ENCODE data around the gene LIPN.
"Not testable (repeated sequence)": the region's sequence is repeated elsewhere in the genome, so short reads cannot be mapped to it uniquely, and the experiment has no call there.

LIPN gene, protein sequence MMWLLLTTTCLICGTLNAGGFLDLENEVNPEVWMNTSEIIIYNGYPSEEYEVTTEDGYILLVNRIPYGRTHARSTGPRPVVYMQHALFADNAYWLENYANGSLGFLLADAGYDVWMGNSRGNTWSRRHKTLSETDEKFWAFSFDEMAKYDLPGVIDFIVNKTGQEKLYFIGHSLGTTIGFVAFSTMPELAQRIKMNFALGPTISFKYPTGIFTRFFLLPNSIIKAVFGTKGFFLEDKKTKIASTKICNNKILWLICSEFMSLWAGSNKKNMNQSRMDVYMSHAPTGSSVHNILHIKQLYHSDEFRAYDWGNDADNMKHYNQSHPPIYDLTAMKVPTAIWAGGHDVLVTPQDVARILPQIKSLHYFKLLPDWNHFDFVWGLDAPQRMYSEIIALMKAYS

GRCh38 chr10:88759366-88760101 lies at the start of gene LIPN:
TSS of gene LIPN (plus strand) at chr10:88760020. CDS start at chr10:88761406, 1,386 bp downstream.
- DNase-seq (ENCODE audit: low read depth in 3 of 3): no peak

- no peak for DNase-seq (ENCODE audit: low read depth in 3 of 3)
These were observed 44.3 kb upstream of the LIPN start for GRCh38 chr10:88715517-88715916.

GRCh38 chr10:88721392-88721791 lies 38.4 kb upstream of the LIPN start:
- no peak for DNase-seq (ENCODE audit: low read depth in 3 of 3)

DNA sequence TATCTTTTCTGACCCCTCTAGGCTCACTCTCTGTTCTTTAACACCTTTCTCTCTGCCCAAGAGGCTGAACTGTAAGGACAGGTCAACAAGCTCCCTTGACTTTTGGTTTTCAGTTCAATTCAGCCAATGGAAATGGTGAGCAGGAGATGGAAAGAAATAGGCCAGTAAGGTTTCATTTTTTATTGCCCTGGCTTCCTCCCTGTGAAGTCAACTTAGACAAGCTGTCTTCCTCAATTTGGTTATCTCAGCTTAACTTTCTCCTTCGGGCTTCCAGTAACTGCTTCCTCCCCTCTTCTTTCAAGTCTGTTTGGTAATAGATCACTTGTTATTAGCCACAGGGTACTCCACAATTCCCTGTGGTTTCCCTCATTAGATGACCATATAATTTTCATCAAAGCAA lies 34.0 kb upstream of the LIPN start:
- DNase-seq (ENCODE audit: low read depth in 3 of 3): no peak

DNA sequence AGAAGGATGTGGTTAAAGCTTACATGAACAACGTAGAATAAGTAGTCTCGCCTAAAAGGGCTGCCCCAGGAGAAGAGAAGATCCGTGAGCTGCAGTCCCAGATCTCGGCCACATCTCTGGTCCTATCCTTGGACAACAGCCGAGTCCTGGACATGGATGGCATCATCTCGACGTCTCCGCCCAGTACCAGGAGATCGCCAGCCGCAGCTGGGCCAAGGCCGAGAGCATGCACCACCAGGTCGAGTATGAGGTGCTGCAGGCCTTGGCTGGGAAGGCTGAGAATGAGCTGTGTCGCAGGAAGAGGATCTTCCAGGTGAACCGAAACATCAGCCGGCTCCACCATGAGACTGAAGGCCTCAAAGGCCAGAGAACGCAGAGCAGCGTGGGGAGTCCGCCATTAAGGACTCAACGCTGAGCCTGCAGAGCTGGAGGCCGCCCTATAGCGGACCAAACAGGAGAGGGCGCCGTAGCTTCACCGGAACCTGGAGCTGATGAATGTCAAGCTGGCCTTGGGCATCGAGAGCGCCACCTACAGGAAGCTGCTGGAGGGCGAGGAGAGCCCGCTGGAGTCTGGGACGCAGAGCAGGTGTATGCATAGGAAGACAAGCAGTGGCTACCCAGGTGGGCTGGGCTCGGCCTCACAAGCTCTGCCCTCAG lies 31.6 kb upstream of the LIPN start:
- peak in 1 of 3 experiments; percentile 55 for DNase-seq (ENCODE audit: low read depth in 3 of 3)

DNA sequence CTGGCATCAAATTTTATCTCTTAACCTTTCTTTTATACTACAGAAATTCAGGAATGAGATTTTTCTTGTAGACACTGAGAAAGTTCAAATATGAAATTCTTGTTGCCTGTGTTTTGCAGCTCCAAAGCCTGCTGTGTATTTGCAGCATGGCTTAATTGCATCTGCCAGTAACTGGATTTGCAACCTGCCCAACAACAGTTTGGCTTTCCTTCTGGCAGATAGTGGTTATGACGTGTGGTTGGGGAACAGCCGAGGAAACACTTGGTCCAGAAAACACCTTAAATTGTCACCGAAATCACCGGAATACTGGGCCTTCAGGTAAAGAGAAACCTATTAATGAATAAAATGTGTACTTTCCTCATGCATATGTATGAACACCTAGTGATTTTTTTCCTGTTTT lies 29.0 kb upstream of the LIPN start:
- no peak for DNase-seq (ENCODE audit: low read depth in 3 of 3)

- no peak for DNase-seq (ENCODE audit: low read depth in 3 of 3)
These were observed 28.5 kb upstream of the LIPN start for GRCh38 chr10:88731296-88731695.

DNA sequence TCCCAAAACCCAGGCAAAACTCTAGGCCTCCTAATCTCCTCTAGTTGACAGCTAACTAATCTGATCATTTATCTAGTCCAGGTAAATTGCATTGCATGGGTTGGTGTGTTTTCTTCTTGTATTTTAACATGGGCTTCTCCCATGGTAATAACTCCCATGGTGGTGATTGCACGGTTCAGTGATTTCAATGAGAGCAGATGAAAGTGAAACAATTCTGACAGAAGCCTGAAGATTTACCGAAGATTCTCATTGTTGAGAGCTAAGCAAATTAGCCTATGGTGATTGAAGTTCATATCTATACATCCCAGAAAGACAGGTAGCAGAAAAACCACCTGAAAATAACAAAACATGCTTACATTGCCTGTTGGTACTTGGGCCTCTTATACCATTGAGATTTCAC lies 26.6 kb upstream of the LIPN start:
- no peak for DNase-seq (ENCODE audit: low read depth in 3 of 3)

DNA sequence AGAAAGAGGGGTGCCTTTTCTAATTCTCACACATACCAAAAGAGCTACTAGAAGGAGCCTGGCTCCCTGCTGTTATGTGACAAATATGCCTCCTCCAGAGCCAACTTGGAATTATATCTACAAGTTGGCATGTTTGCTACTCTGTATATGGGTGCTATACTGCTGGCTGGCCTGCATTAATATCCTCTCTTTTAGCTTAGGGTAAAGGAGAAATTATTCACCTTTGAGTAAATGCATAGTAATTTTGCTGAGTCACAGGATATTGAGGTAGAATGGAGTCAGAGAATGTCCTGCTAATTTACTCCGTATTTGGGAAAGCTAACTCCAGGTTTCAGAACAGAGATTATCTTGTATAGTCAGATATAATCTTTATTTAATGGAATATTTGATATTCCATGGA lies 24.2 kb upstream of the LIPN start:
- no peak for DNase-seq (ENCODE audit: low read depth in 3 of 3)

GRCh38 chr10:88741921-88742320 lies 17.9 kb upstream of the LIPN start:
- not testable (repeated sequence) for DNase-seq (ENCODE audit: low read depth in 3 of 3)

GRCh38 chr10:88742448-88742847 lies 17.4 kb upstream of the LIPN start:
- DNase-seq (ENCODE audit: low read depth in 3 of 3): no peak

GRCh38 chr10:88744002-88744401 lies 15.8 kb upstream of the LIPN start:
- no peak for DNase-seq (ENCODE audit: low read depth in 3 of 3)

DNA sequence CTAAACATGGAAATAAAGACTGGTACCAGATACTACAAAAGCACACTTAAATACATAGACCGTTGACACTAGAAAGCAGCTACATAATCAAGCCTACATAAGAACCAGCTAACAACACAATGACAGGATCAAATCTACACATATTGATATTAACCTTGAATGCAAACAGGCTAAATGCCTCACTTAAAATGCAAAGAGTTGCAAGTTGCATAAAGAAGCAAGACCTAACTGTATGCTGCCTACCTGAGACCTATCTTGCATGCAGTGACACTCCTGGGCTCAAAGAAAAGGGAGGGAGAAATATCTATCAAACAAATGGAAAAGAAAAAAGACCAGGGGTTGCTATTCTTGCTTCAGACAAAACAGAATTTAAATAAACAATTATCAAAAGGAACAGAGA lies 14.2 kb upstream of the LIPN start:
- no peak for DNase-seq (ENCODE audit: low read depth in 3 of 3)

- DNase-seq (ENCODE audit: low read depth in 3 of 3): no peak
These were observed 5.5 kb upstream of the LIPN start for GRCh38 chr10:88754287-88754686.

DNA sequence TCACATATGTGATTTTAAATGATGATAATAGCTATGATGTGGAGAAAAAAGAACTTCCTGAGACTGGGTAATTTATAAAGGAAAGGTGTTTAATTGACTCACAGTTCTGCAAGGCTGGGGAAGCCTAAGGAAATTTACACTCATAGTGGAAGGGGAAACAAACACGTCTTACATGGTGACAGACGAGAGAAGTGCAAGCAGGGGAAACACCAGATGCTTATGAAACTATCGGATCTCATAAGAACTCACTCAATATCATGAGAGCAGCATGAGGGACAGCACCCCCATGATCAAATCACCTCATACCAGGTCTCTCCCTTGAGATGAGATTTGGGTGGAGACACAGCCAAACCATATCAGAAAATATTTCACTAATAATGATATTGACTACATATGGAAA lies 4.1 kb upstream of the LIPN start:
- peak; percentile 1 to 14 (median 12) for DNase-seq (ENCODE audit: low read depth in 3 of 3)

DNA sequence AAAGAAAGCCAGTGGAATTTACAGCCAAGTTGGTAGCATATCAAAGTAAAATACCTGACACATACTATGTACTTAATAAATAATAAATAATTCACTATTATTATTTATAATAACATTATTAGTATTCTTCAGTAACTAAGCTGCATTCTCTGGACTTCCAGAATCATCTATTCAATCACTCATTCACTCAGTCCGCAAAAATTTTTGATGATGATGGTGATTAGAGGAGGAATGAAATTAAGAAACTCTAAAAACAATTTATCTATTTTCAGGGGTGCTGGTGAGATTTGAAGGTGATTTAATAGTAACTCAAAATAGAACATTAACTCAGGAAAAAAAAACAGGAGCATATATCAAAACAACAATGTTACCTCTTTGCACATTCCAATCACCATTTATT lies 3.2 kb upstream of the LIPN start:
- DNase-seq (ENCODE audit: low read depth in 3 of 3): no peak

GRCh38 chr10:88762906-88763305 lies 3.1 kb downstream of the LIPN start:
- no peak for DNase-seq (ENCODE audit: low read depth in 3 of 3)

DNA sequence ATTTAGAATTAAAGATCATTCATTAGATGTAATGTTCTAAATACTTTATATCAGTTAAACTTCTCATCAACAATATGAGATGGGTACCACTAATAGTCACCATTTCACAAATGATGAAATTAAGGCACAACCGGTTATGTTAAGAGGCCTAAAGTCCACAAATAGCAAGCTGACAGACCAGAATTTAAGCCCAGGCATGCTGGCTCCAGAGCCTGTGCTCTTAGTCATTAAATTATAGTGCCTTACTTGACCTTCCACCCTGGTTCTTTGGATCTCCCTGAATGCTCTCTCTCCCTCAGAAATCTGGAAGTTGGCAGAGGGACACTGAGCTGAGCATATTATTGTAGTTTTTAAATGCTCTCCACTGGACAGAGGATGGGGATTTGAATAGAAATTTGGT lies 3.6 kb downstream of the LIPN start:
- DNase-seq (ENCODE audit: low read depth in 3 of 3): no peak

GRCh38 chr10:88764110-88764509 lies 4.3 kb downstream of the LIPN start:
- no peak for DNase-seq (ENCODE audit: low read depth in 3 of 3)

DNA sequence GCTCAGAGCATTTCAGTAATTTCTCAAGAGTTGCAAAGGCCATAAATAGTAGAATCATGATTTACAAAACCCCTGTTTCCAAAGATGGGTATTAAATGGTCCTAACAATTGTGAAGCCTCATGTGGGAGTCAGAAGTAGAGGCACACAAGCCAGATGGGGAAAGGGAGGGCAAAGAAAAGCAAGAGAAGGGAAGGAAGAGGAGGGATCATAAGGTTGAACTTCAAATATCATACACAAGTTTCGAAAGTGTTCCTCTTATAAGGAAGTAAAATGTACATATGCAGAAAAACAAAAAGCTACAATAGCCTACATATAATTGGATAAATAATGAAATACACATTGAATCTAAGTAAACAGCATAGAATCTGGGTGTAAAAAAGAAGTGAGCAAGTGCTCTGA lies 6.0 kb downstream of the LIPN start:
- no peak for DNase-seq (ENCODE audit: low read depth in 3 of 3)

- no peak for DNase-seq (ENCODE audit: low read depth in 3 of 3)
These were observed 9.6 kb downstream of the LIPN start for GRCh38 chr10:88769384-88769783.

- DNase-seq (ENCODE audit: low read depth in 3 of 3): no peak
These were observed 21.4 kb downstream of the LIPN start for GRCh38 chr10:88781206-88781605.

DNA sequence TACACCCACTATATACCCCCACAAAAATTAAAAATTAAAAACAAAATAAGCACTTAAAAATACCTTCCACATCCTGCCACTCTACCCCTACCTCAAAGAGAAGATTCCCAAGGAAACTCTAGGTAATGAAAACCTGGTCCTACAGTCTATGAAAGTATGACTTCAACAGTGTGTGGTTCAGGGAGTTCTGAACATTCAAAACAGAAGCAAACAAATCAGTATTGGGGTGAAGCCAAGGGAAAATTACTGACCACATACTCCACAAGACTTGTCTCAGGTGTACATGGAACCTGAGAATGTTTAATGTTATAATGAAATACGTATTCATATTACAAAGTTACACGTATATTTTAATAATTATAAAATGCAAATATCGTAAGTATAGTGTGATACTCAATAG lies 22.4 kb downstream of the LIPN start:
- DNase-seq (ENCODE audit: low read depth in 3 of 3): no peak
